Subcutaneous adipose tissue (tissue), 4 donors: ENCODE results near the gene RNLS. TPM values are rescaled to one million over a fixed set of nuclear protein-coding genes. Genes with fewer than 3 reads are reported as not detected.

Source experiments
- CTCF ChIP-seq: fragments of 450-650 bp; IDR thresholded peaks from one replicate; pipeline ENCODE4 v1.5.1; 2016; ENCODE audit warnings: low read depth, mild to moderate bottlenecking, control low read depth, antibody characterized with exemption, moderate library complexity
- total RNA-seq, 4 donors: library from RNA; depleted of rRNA; stranded (reverse); fragments of >200 nt; gene quantifications; one replicate each; pipeline ENCODE4 v1.1.0, GENCODE V29; 2016

Gene RNLS
- total RNA-seq, 4 donors from 2014 or later = 14.1 to 27.7 (median 23.1) TPM

GRCh38 chr10:88465765-88466164, 117.4 kb downstream of the RNLS start:
- TF ChIP-seq CTCF = no peak

GRCh38 chr10:88463811-88464210, 119.3 kb downstream of the RNLS start:
- TF ChIP-seq CTCF = no peak

GRCh38 chr10:88461426-88461825, 121.7 kb downstream of the RNLS start:
- TF ChIP-seq CTCF = no peak

GRCh38 chr10:88459530-88459929, 123.6 kb downstream of the RNLS start:
- TF ChIP-seq CTCF = no peak

- TF ChIP-seq CTCF = no peak
Observed at GRCh38 chr10:88458209-88458608, 124.9 kb downstream of the RNLS start.

- TF ChIP-seq CTCF = no peak
Observed at GRCh38 chr10:88457660-88458059, 125.5 kb downstream of the RNLS start.

DNA sequence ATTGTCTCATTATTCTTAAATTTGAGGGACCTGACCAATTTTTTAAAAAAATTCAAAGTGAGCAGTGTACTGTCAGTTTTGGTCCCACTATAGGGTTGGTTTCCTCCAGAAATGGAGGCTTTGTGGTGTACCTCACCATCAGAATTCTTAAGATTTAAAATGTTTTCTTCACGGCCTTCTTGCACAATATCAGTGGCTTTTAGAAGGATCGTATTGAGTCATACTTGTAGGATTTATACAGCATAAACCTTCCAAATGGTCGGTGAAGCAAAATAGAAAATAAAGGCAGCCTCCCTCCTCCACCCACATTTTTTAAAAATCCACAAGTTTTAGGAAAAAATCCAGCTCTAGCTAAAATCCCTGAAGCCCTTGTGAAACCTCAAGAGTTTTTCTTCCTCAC, 126.4 kb downstream of the RNLS start:
- no peak for TF ChIP-seq CTCF
